ENCODE results near the gene SURF1.
"Not testable (repeated sequence)": the region's sequence is repeated elsewhere in the genome, so short reads cannot be mapped to it uniquely, and the experiment has no call there.

The SURF1 gene

DNA sequence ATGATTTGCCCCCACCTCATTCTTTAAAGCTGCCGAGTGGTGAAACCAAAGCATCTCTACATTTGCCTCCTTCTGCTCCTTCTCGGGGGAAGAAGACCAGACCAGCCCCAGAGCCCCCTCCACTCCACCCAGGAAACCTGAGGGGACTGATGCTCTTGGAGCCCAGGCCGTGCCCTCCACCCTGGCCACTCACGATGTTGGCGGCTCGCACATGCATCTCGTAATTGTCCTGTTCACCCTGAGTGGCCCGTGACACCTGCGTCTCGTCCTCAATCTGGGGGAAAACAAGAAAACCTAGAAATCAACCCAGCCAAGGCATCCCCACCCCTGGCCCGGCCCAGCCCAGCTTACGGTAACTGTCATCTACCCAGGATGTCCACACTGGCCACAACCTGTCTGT is 11.3 kb downstream of the SURF1 start:
- no peak for DNase-seq (ENCODE audit: low read depth)

DNA sequence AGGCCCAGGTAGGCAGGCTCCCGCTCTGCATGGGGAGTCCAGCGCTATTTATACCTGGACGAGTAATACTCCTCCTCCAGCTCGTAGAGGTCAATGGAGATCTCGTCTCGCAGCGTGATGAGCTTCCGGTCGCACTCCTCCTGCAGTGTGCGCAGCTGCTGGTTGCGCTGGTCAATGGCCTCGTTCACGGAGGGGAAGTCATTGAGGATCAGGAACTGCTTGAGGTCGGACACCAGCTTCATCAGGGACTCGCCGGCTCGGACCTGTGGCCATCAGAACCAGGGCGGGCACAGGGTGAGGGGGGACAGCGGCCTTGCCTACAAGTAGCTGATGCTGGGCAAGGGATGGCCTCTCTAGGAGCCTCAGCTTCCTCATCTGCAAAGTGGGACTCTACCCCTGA is 12.2 kb downstream of the SURF1 start:
- no peak for DNase-seq (ENCODE audit: low read depth)

DNA sequence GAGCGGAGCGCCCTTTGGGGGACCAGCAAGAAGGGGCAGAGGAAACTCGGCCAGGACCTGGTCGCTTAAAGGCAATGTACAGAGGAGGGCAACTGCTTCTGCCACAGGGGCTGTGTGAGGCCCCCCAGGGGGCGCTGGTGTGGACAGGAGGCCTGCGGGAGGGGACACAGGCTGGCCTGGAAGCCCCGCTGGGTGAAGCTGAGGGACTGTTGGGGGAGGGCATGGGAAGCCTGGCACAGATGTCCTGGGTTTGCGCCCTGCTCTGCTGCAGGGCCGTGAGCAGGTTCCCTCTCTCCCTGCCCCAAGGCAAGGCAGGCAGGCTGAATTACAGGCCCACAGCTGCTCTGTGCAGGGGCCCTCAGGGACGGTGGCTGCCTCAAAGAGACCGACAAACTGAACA is 13.7 kb downstream of the SURF1 start:
- no peak for DNase-seq (ENCODE audit: low read depth)

DNA sequence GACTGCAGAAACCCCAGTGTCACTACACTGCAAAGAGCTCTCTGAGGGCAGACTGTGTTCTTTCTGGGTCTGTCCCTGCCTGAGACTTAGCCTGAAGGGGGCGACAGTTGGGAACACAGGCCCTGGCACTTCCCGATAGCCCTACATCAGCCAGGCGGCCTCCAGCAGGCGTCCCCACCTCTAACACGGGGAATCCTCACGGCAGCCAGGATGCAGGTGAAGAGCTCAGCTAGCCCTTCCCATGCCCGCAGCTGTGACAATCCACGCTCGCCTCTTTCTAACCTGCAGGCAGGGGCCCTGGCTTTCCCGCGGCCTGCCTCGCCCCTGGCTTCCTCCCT is 14.2 kb downstream of the SURF1 start:
- no peak for DNase-seq (ENCODE audit: low read depth)

DNA sequence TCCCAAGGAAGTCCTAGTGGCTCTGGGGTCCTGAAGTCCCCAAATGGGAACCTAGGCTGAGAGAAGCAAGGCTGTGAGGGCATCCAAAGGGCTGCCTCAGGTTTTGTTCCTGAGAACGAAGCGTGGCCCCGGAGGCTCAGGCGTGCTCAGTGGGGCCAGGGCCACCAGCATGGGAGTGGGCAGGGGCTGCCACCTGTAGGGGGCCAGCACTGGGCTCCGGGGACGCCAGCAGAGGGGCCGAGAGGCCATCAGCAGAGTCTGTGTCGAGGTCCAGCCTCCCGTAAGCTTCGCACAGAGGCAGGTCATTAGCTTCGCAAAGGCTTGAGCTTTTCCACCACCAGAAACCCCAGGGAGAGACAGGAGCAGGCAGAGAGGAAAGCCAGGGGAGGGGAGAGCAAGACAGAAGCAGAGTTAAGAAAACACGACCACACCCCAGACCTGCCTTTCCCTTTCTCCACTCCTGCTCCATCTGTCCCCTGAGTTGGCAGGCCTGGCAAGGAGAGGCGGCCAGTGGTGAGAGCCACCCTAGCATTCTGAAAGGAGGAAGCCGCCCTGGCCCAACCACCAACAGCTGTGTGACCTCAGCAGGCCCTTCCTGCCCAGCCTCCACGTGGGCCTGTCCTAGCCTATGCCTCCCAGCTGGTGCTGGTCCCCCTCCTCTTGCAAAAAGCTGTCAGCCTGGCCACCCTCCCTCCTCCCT is 14.8 kb downstream of the SURF1 start:
- no peak for DNase-seq (ENCODE audit: low read depth)

DNA sequence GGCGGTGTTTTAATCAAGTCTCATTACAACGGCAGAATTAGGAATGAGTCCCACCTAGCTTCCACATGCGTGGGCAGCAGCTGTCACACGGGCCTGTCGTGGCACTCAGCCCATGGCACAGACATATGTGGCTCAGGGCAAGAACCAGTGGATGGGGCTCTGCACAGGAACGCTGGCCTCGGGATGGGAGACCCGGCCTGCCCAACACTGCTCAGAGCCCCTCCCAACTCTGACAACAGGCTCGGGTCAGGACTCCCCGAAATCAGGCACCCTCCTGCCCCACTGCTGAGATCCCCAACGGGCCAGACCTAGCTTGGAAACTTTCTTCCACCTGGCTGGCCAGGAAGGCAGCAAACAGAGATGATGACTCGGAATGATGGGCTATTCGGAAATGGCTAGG is 15.4 kb downstream of the SURF1 start:
- no peak for DNase-seq (ENCODE audit: low read depth)

DNA sequence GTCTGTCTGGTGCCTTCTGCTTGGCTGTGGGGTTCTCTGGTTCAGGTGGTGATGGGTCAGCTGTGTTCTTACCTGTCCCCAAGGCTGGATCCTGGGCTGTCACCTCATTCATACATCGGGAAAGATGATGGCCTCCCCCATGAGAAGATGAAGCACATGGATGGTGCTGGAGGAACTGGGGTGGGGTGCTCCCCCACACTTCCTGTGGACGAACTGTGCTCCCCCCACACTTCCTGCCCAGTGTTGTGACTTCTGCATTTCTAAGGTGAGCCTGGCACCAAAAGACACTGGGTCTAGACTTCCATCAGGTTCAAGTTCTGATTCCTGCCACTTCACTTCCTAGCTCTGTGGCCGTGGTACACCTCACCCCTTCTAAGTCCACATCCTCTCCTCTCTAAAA is 16.0 kb downstream of the SURF1 start:
- no peak for DNase-seq (ENCODE audit: low read depth)

DNA sequence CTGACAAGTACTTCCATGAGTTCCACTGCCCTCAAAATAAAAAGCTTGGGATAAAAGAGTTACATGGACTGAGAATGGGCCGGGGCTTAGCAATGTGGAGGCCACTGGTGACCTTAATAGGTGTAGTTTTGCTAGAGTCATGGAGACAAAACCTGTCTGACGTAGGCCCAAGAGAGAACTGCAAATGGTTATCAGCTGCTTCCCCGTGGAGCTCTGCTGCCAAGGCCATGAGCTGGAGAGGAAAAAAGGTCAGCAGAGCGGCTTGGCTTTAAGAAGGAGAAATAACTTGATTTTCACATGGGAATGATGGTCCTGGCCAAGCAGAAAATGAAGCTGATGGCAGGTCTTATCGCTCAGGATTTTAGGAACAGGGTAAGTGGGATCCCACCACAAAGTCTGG is 16.6 kb downstream of the SURF1 start:
- DNase-seq (ENCODE audit: low read depth) = no peak

DNA sequence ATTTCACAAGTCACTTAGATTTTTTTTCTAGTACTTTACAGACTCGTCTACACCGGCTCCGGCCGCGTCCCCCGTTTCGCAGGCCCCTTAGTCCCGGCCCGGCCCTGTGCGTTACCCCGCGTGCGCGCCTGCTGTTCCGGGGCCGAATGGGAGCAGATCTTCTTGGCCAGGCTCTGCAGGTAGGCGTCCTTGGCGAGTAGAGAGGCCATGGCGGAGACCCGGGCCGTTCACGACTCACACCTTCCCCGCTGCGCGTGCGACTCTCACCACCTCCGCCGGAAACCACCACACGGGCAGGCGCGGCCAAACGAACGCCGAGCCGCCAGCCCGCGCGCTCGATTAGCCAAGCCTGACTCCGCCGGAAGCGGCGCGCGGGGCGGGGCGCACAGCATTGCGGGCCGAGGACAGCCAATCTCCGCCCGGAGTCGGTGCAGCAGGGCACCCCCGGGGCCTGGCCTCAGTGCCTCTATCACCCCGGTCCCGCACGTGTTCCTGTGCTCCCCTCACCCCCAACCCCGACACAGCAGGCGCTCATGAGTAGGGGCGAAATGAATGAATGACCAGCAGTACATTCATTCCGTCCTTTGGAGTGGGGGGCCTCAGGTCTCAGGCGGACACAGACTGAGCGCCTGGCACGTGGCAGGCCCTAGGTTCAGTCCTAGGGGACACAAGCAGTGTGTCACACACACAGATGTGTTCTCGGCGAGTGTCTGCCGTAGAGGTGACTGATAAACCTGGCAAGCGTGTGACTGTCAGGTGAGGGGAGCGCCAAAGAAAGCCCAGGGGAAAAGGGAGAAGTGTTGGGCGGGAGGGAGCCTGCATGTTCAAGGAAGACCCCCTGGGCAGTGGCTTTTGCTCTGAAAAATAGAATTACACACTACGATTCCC is 20.1 kb downstream of the SURF1 start, which contains the start of gene SURF6:
SURF6 (minus strand) TSS at position 265 of the 888 bp plus-strand sequence; CDS start at position 209, 56 bp downstream.
- peak; percentile 93 for DNase-seq (ENCODE audit: low read depth)

DNA sequence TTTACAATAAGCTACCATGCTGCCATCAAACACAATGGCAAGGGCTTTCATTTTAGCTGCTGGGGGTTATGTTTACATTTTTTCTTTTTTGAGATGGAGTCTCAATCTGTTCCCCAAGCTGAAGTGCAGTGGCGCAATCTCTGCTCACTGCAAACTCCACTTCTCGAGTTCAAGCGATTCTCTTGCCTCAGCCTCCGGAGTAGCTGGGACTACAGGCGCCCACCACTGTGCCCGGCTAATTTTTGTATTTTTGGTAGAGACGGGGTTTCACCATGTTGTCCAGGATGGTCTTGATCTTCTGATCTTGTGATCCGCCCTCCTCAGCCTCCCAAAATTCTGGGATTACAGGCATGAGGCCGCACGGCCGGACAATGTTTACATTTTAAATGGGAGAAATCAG is 21.4 kb downstream of the SURF1 start:
- DNase-seq (ENCODE audit: low read depth) = not testable (repeated sequence)

DNA sequence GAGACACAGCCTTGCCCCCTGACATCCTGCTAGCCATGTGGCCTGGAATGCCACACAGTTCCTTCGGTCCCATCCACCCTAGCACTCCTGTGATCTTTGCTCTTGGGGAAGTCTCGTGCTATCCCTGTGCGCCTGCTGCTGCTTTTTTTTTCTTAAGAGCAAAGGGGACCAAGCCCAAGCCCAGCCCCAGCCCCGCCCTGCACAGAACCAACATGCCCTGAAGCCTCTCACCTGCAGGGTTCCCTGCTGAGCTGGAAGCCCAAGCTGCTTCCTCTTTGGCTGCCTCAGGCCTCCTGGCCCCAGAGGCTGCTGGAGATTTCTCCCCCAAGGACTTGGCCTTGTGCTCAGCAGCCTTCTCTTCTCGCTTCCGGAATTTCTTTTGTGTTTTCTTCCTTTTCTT is 22.1 kb downstream of the SURF1 start:
- DNase-seq (ENCODE audit: low read depth) = no peak

DNA sequence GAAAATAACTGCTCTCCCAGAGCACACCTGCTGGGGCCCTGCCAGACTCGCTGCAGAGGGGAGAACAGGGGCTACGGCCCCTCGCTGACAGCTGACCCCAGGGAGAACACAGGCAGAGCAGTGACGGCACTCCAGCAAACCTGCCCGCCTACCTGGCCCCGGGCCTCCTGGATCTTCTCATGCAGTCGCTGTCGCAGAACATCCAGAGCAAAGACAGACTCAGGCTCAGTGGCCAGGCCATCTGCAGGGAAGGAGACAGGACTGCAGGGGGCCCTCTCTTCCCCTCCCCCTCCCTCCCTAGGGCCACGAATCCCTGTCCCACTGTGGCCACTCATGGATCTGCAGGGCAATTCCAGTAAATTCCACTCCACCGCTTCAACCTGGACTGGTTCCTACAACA is 22.7 kb downstream of the SURF1 start:
- DNase-seq (ENCODE audit: low read depth) = no peak

DNA sequence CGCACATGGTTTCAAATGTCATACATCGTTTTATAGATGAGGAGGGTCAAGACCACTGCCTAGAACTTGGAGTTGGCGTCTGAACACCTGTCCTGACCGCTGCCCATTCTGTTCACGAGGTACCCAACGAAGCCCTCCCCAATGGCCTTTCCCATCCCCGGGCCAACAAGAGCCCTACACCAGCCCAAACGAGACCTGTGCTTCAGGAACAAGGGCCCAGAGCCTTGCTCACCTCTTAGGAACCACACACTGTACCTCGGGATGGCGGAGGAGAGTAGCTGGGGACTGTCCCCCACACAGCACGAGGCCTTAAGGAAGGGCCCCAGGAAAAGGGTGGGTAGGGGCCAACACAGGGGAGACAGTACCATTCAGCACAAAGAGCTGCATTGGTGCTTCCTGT is 23.3 kb downstream of the SURF1 start:
- DNase-seq (ENCODE audit: low read depth) = no peak

DNA sequence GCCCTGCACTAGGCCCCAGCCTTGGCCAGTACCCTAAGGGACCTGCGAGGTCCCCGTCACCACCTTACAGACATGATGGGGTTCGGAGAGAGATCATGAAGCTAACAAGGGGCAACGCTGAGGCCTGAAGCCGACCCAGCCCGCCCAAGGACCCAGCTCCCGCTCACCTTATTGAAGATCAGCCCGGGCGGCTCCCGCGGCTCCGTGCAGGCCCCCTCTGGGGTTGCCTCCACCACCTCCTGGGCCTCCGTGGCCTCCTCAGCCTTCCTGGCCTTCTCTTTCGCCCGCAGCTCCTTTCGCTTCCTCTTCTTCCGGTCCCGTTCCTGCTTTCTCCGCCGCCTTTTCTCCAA is 23.9 kb downstream of the SURF1 start:
- DNase-seq (ENCODE audit: low read depth) = no peak

DNA sequence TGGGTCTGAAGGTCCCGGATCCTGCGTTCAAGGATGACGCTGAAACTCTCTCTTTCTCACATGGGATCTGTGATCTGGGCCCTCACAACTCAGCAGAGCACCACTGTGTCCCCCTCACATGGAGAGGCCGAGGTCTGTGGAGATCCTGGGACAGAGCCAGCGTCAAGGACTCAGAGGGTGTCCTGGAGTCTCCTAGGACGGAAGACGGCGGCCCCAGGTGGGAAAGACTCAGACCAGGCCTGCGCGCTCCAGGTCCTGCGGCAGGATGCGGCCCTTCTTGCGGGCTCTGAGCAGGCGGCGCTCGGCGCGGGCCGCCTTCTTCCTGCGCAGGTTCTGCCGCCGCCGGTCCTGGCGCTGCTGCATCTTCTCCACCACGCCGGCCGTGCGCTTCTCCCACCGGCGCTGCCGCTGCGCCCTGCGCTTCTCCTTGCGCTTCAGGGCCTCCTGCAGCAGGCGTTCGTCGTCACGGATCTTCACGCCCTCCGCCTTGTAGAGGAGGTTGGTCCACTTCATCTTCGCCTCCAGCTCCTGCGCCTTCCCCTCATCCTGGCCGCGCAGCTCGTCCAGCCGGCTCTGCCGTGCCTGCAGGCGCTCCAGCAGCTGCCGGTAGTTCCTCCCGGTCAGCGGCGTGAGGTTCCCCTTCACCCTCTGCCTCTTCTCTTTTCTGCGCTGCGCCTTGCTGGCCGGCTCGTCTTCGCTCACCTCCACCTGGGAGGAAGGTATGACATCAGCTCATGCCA is 24.5 kb downstream of the SURF1 start:
- no peak for DNase-seq (ENCODE audit: low read depth)

DNA sequence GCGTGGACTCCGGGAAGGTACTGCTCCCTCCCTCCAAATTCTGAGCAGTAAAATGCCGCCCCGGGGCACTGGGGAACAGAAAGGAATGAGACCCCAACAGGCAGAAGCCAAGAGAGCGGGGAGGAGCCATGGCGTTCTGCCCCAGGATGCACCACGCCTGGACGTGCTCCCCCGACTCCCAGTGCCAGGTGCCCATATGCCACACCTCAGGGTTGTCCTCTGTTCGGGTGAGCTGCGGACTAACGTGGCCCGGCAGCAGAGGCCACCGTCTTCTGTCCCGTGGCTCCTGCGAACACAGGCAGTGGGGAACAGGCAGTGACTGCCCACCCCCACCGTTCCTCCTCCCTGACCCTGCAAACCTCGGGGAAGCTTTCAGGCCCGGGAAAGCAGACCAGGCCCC is 25.1 kb downstream of the SURF1 start:
- DNase-seq (ENCODE audit: low read depth) = no peak

DNA sequence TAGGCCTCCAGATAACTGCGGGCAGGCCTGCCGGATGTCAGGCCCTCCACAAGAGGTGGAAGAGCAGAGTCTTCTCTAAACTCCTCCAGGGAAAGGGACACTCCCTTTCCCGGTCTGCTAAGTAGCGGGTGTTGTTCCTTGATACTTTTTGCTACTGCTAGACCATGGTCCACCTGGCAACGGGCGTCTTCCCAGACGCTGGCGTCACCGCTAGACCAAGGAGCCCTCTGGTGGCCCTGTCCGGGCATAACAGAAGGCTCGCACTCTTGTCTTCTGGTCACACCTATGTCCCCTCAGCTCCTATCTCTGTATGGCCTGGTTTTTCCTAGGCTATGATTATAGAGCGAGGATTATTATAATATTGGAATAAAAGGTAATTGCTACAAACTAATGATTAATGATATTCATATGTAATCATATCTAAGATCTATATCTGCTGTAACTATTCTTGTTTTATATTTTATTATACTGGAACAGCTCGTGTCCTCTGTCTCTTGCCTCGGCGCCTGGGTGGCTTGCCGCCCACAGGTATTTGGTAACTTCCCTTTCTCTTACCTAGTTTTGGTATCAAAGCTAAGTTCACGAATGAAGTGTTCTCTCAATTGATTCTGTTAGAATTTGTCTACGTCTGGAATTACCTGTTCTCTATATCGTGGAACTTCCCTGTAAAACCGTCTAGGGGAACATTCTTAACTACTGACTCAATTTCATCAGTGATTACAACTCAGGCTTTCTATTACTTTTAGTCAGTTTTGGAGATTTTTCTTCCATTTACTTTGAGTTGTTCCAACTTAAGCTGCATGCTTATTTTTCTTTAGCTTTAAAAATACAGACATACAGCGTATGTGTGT is 26.8 kb downstream of the SURF1 start:
- DNase-seq (ENCODE audit: low read depth) = not testable (repeated sequence)

DNA sequence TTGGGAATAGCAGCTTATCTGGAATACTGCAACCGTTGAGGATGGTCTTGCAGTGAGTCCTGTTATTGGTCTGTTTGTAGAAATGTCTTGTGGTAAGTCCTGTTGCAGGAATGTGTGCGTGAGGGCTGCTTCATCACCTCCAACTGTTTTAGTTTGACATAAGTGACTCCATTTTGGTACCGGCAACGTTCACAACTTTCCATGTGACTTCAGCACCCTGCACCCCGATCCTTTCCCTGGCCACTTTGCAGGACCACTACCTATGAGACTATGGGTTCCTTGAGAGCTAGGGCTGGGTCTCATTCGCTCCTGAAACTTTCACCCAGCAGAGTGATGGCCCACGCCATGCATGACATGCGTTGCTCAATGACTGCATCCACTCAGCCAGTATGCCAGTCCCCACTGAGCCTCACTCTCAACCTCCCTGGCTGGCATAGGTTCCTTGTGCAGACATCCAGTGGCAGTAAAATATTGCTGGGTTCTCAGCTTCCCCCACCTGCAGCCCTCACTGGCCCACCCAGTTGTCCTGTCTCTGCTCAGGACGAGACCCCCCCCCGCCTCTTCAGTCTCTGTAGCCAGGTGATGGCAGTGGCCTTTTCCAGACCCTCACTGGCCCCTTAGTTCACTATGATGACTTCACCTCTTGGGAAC is 28.3 kb downstream of the SURF1 start:
- no peak for DNase-seq (ENCODE audit: low read depth)

DNA sequence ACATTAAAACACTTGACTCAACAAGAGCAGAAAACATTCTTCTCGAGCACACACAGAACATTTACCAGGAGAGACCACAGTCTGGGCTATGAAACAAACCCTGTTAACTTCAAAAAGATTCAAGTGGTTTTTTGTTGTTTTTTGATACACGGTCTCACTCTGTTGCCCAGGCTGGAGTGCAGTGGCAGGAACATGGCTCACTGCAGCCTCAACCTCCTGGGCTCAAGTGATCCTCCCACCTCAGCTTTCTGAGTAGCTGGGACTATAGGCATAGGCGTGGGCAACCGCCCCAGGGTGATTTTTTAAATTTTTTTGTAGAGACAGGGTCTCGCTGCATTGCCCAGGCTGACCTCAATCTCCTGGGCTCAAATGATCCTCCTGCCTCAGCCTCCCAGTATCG is 29.3 kb downstream of the SURF1 start:
- not testable (repeated sequence) for DNase-seq (ENCODE audit: low read depth)

DNA sequence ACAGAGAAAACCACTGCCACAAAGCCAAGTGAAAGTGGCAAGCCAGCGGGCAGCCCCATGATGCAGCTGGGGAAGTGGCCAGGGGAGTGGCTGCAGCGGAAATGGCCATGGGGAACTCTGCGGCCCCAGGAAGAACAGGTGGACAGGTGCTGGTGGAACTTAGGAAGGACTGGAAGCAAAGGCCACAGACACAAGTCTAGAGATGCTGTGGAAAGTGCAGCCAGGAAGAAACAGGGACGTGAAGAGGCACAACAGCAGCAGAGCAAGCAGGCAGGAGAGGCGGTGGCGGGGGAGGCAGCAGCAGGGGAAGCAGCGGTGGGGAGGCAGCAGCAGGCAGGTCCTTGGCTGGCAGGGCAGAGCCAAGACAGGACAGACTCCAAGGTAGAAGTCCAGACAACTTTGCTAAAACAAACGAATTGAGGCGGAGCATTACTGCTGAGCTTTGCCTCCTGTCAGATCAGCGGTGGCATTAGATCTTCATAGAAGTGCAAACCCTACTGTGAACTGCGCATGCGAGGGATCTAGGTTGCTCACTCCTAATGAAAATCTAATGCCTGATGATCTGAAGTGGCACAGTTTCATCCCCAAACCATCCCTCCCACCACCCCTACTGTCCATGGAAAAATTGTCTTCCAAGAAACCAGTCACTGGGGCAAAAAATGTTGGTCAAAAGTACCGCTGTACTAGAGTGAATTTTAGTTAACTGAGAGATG is 32.1 kb downstream of the SURF1 start:
- DNase-seq (ENCODE audit: low read depth) = no peak

DNA sequence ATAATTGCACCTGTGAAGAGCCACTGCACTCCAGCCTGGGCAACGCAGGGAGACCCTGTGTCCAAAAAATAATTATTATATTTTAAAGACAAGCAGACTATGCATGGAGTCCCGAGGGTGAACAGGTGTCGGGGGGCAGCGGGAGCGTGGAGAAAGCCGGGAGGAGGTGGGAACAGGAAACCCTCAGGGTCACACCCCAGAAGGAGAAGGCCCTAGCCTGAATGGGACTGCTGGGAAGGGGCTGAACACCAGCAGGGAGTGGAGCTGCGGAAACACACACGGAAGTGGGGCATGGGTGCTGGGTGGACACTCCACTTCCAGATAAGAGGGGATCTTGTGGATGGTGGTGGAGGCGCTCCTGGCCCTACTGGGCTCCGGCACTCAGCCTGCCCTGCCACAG is 33.1 kb downstream of the SURF1 start:
- no peak for DNase-seq (ENCODE audit: low read depth)
